ENCODE measurements around the gene ITM2B. TPM values are rescaled to one million over a fixed set of nuclear protein-coding genes. Genes with fewer than 3 reads are reported as not detected.

Gene ITM2B
- total RNA-seq, 1 donor from 2014 or later = 339 TPM

- Mint-ChIP-seq H3K27me3 (ENCODE audit: low read depth) (no peaks in the 10 kb centered on the region), H3K36me3 (ENCODE audit: low read depth) (peaks cover 1% of the 10 kb centered on the region), H3K4me3 (ENCODE audit: unreplicated experiment) (no peak overlapping the region), H3K9me3 (ENCODE audit: low read depth) (no peaks in the 10 kb centered on the region), H3K4me1 (ENCODE audit: low read depth) (no peaks in the 10 kb centered on the region), H3K27ac (ENCODE audit: unreplicated experiment) (no peak overlapping the region)
- DNase-seq (ENCODE audit: low spot score) = no peak
- TF ChIP-seq CTCF (IDR thresholded peaks at IDR 0.05) = no peak
Observed at GRCh38 chr13:48278806-48279205, 45.8 kb downstream of the ITM2B start.

GRCh38 chr13:48281556-48281955 lies 48.5 kb downstream of the ITM2B start:
- DNase-seq (ENCODE audit: low spot score) = no peak
- no peak for TF ChIP-seq CTCF (IDR thresholded peaks at IDR 0.05)
- Mint-ChIP-seq H3K27me3 (ENCODE audit: low read depth) (no peaks in the 10 kb centered on the region), H3K27ac (ENCODE audit: unreplicated experiment) (no peak overlapping the region), H3K9me3 (ENCODE audit: low read depth) (no peaks in the 10 kb centered on the region), H3K4me3 (ENCODE audit: unreplicated experiment) (no peak overlapping the region), H3K4me1 (ENCODE audit: low read depth) (no peaks in the 10 kb centered on the region), H3K36me3 (ENCODE audit: low read depth) (no peaks in the 10 kb centered on the region)

- H3K4me3 Mint-ChIP-seq (ENCODE audit: unreplicated experiment) = no peak overlapping the region
- no peaks in the 10 kb centered on the region for H3K9me3 Mint-ChIP-seq (ENCODE audit: low read depth)
- H3K36me3 Mint-ChIP-seq (ENCODE audit: low read depth) = no peaks in the 10 kb centered on the region
- no peak for DNase-seq (ENCODE audit: low spot score)
- H3K27me3 Mint-ChIP-seq (ENCODE audit: low read depth) = no peaks in the 10 kb centered on the region
- no peaks in the 10 kb centered on the region for H3K4me1 Mint-ChIP-seq (ENCODE audit: low read depth)
- no peak for TF ChIP-seq CTCF (IDR thresholded peaks at IDR 0.05)
- no peak overlapping the region for H3K27ac Mint-ChIP-seq (ENCODE audit: unreplicated experiment)
Observed at GRCh38 chr13:48291730-48292129, 58.7 kb downstream of the ITM2B start.

- H3K36me3 Mint-ChIP-seq (ENCODE audit: low read depth) = no peaks in the 10 kb centered on the region
- DNase-seq (ENCODE audit: low spot score) = no peak
- no peak for TF ChIP-seq CTCF (IDR thresholded peaks at IDR 0.05)
- H3K4me1 Mint-ChIP-seq (ENCODE audit: low read depth) = no peaks in the 10 kb centered on the region
- H3K27me3 Mint-ChIP-seq (ENCODE audit: low read depth) = no peaks in the 10 kb centered on the region
- H3K9me3 Mint-ChIP-seq (ENCODE audit: low read depth) = no peaks in the 10 kb centered on the region
- H3K4me3 Mint-ChIP-seq (ENCODE audit: unreplicated experiment) = no peak overlapping the region
- no peak overlapping the region for H3K27ac Mint-ChIP-seq (ENCODE audit: unreplicated experiment)
Observed at GRCh38 chr13:48292650-48293049, 59.6 kb downstream of the ITM2B start.

GRCh38 chr13:48294653-48295052 lies 61.6 kb downstream of the ITM2B start:
- Mint-ChIP-seq H3K4me3 (ENCODE audit: unreplicated experiment) (no peak overlapping the region), H3K27ac (ENCODE audit: unreplicated experiment) (no peak overlapping the region), H3K27me3 (ENCODE audit: low read depth) (no peaks in the 10 kb centered on the region), H3K9me3 (ENCODE audit: low read depth) (no peaks in the 10 kb centered on the region), H3K4me1 (ENCODE audit: low read depth) (no peaks in the 10 kb centered on the region), H3K36me3 (ENCODE audit: low read depth) (no peaks in the 10 kb centered on the region)
- no peak for DNase-seq (ENCODE audit: low spot score)
- no peak for TF ChIP-seq CTCF (IDR thresholded peaks at IDR 0.05)

All from chondrocyte (in vitro differentiated cells).